Mesenchymal stem cell (in vitro differentiated cells and primary cell): Measurements from ENCODE around the gene CDK10.
"Not testable (repeated sequence)": the region's sequence is repeated elsewhere in the genome, so short reads cannot be mapped to it uniquely, and the experiment has no call there.

Experiments
- DNase-seq: peaks from one replicate; pipeline ENCODE4 v3.0.0-alpha.2; 2013
- H2AFZ ChIP-seq: one replicate; pipeline ENCODE4 v1.6.1; 2013; ENCODE audit warnings: low read depth, mild to moderate bottlenecking, control low read depth, inconsistent platforms, low read length, moderate library complexity
- H2AK5ac ChIP-seq: 2 replicates; pipeline ENCODE4 v1.6.1; 2013; ENCODE audit warnings: low read length, moderate library complexity, mild to moderate bottlenecking, inconsistent platforms; ENCODE audit not compliant: severe bottlenecking
- H2BK120ac ChIP-seq: one replicate; pipeline ENCODE4 v1.6.1; 2013; ENCODE audit warnings: low read depth, mild to moderate bottlenecking, inconsistent platforms, low read length, moderate library complexity
- H2BK12ac ChIP-seq, 2 experiments: one replicate each; pipeline ENCODE4 v1.6.1; 2013; ENCODE audit warnings: inconsistent platforms in 2 of 2, low read length in 2 of 2, mild to moderate bottlenecking in 2 of 2, moderate library complexity in 2 of 2, control low read depth in 1 of 2
- H2BK15ac ChIP-seq: one replicate; pipeline ENCODE4 v1.6.1; 2013; ENCODE audit warnings: mild to moderate bottlenecking, low read depth, inconsistent platforms; ENCODE audit not compliant: poor library complexity, severe bottlenecking
- H2BK5ac ChIP-seq: 2 replicates; pipeline ENCODE4 v1.6.1; 2013; ENCODE audit warnings: low read depth, mild to moderate bottlenecking, low read length, control low read depth, inconsistent platforms; ENCODE audit not compliant: poor library complexity, severe bottlenecking
- H3K14ac ChIP-seq, 2 experiments: one replicate each; pipeline ENCODE4 v1.6.1; 2013; ENCODE audit warnings: inconsistent platforms in 2 of 2, low read length in 2 of 2, control low read depth in 1 of 2, mild to moderate bottlenecking in 1 of 2, moderate library complexity in 1 of 2
- H3K18ac ChIP-seq, 2 experiments: one replicate each; pipeline ENCODE4 v1.6.1; 2013; ENCODE audit warnings: inconsistent platforms in 2 of 2, low read length in 2 of 2, control low read depth in 1 of 2, low read depth in 1 of 2, mild to moderate bottlenecking in 1 of 2
- H3K23ac ChIP-seq, 2 experiments: one replicate each; pipeline ENCODE4 v1.6.1; 2013; ENCODE audit warnings: inconsistent platforms in 2 of 2, low read length in 2 of 2, mild to moderate bottlenecking in 2 of 2, moderate library complexity in 2 of 2, control low read depth in 1 of 2
- H3K27ac ChIP-seq: 2 replicates; pipeline ENCODE4 v1.5.1; 2013; ENCODE audit warnings: mild to moderate bottlenecking, moderate library complexity, low read length, control low read depth, inconsistent platforms; ENCODE audit not compliant: poor library complexity, severe bottlenecking
- H3K27me3 ChIP-seq, 2 experiments: 2 replicates each; pipeline versions ENCODE4 v1.6.1 to v1.7.0; 2013; ENCODE audit warnings: low read length in 2 of 2, mild to moderate bottlenecking in 2 of 2, moderate library complexity in 2 of 2, control low read depth in 1 of 2, inconsistent platforms in 1 of 2; ENCODE audit not compliant: control insufficient read depth in 1 of 2, insufficient read depth in 1 of 2
- H3K36me3 ChIP-seq, 2 experiments: 2 replicates each; pipeline versions ENCODE4 v1.6.1 to v1.7.0; 2013; ENCODE audit warnings: low read length in 2 of 2, control low read depth in 1 of 2, inconsistent platforms in 1 of 2, low read depth in 1 of 2, mild to moderate bottlenecking in 1 of 2; ENCODE audit not compliant: insufficient read depth in 2 of 2, control insufficient read depth in 1 of 2
- H3K4ac ChIP-seq, 2 experiments: one replicate each; pipeline ENCODE4 v1.6.1; 2013; ENCODE audit warnings: inconsistent platforms in 2 of 2, low read length in 2 of 2, mild to moderate bottlenecking in 2 of 2, moderate library complexity in 2 of 2, control low read depth in 1 of 2, low read depth in 1 of 2
- H3K4me1 ChIP-seq: 2 replicates; pipeline ENCODE4 v1.6.1; 2013; ENCODE audit warnings: low read depth, low read length, control low read depth; ENCODE audit not compliant: control insufficient read depth, insufficient read depth
- H3K4me2 ChIP-seq: 2 replicates; pipeline ENCODE4 v1.6.1; 2013; ENCODE audit warnings: low read length, mild to moderate bottlenecking, inconsistent platforms; ENCODE audit not compliant: poor library complexity, severe bottlenecking
- H3K4me3 ChIP-seq, 2 experiments: 2 replicates each; pipeline versions ENCODE4 v1.5.1 to v1.7.0; 2013; ENCODE audit warnings: low read length in 2 of 2, mild to moderate bottlenecking in 2 of 2, control low read depth in 1 of 2, low read depth in 1 of 2; ENCODE audit not compliant: insufficient read depth in 1 of 2
- H3K79me1 ChIP-seq: replicated peaks from 2 replicates; pipeline ENCODE4 v1.6.1; 2013; ENCODE audit warnings: mild to moderate bottlenecking, control low read depth, low read length, inconsistent platforms; ENCODE audit not compliant: poor library complexity, severe bottlenecking
- H3K9ac ChIP-seq: 2 replicates; pipeline ENCODE4 v1.7.0; 2013; ENCODE audit warnings: mild to moderate bottlenecking, low read length, moderate library complexity
- H3K9me3 ChIP-seq: 2 replicates; pipeline ENCODE4 v1.7.0; 2013; ENCODE audit warnings: mild to moderate bottlenecking, low read length; ENCODE audit not compliant: control insufficient read depth
- H4K8ac ChIP-seq: one replicate; pipeline ENCODE4 v1.6.1; 2013; ENCODE audit warnings: inconsistent platforms, mild to moderate bottlenecking, low read length, moderate library complexity
- H4K91ac ChIP-seq: one replicate; pipeline ENCODE4 v1.6.1; 2013; ENCODE audit warnings: mild to moderate bottlenecking, low read length, inconsistent platforms
- WGBS: methylation state at CpG from one replicate; pipeline ENCODE4 v1.1.7; 2013; ENCODE audit warnings: mixed read lengths; 5-methylcytosine and 5-hydroxymethylcytosine counted together

CDK10 gene

GRCh38 chr16:89667000-89667399 lies 19.5 kb upstream of the CDK10 start:
- WGBS = 50% methylated on average over 5 of the region's 7 CpGs
- peaks cover 11% of the 10 kb centered on the region for H3K4me1 ChIP-seq
- not testable (repeated sequence) for H2AFZ ChIP-seq, H3K79me1 ChIP-seq, H3K27me3 ChIP-seq, H3K4me3 ChIP-seq, H2AK5ac ChIP-seq, H3K9me3 ChIP-seq, H3K27ac ChIP-seq, H3K4me2 ChIP-seq, H2BK12ac ChIP-seq, H4K8ac ChIP-seq, H3K23ac ChIP-seq, H2BK15ac ChIP-seq, H2BK5ac ChIP-seq, H3K4ac ChIP-seq, H3K9ac ChIP-seq, H3K14ac ChIP-seq, H3K18ac ChIP-seq, H4K91ac ChIP-seq, H2BK120ac ChIP-seq
- DNase-seq = peak; percentile 59
- H3K36me3 ChIP-seq = peaks cover 17 to 36% of the 10 kb centered on the region in 2 experiments

- H4K8ac ChIP-seq = peak overlapping the region; percentile 2
- WGBS = 81% methylated on average over 9 of the region's 9 CpGs
- no peaks in the 10 kb centered on the region for H3K27me3 ChIP-seq
- no peak overlapping the region for H2BK120ac ChIP-seq
- peaks cover 4% of the 10 kb centered on the region for H3K79me1 ChIP-seq
- no peak overlapping the region for H3K23ac ChIP-seq
- H3K9ac ChIP-seq = no peak overlapping the region
- no peak overlapping the region for H4K91ac ChIP-seq
- H2BK15ac ChIP-seq = no peak overlapping the region
- H3K14ac ChIP-seq = no peak overlapping the region
- DNase-seq = no peak
- H3K18ac ChIP-seq = no peak overlapping the region
- no peaks in the 10 kb centered on the region for H3K9me3 ChIP-seq
- H2AFZ ChIP-seq = no peak overlapping the region
- H3K4me3 ChIP-seq = no peak overlapping the region
- H2BK5ac ChIP-seq = no peak overlapping the region
- no peak overlapping the region for H2BK12ac ChIP-seq
- H3K4me1 ChIP-seq = peaks cover 11% of the 10 kb centered on the region
- no peak overlapping the region for H3K4ac ChIP-seq
- no peak overlapping the region for H3K27ac ChIP-seq
- no peak overlapping the region for H3K4me2 ChIP-seq
- peaks cover 17 to 36% of the 10 kb centered on the region in 2 experiments for H3K36me3 ChIP-seq
- H2AK5ac ChIP-seq = no peak overlapping the region
These were observed 18.9 kb upstream of the CDK10 start for GRCh38 chr16:89667633-89668032.

GRCh38 chr16:89668790-89669158 lies 17.7 kb upstream of the CDK10 start:
- no peak overlapping the region for H2AFZ ChIP-seq
- no peak overlapping the region for H2AK5ac ChIP-seq
- WGBS = 99% methylated on average over 4 of the region's 5 CpGs
- DNase-seq = no peak
- H3K18ac ChIP-seq = no peak overlapping the region
- no peak overlapping the region for H4K91ac ChIP-seq
- H3K9ac ChIP-seq = no peak overlapping the region
- H4K8ac ChIP-seq = no peak overlapping the region
- no peak overlapping the region for H3K14ac ChIP-seq
- H3K4me2 ChIP-seq = no peak overlapping the region
- H3K23ac ChIP-seq = no peak overlapping the region
- H3K36me3 ChIP-seq = peaks cover 8 to 29% of the 10 kb centered on the region in 2 experiments
- no peaks in the 10 kb centered on the region for H3K9me3 ChIP-seq
- peaks cover 3% of the 10 kb centered on the region for H3K79me1 ChIP-seq
- H2BK5ac ChIP-seq = no peak overlapping the region
- H3K27me3 ChIP-seq = no peaks in the 10 kb centered on the region
- no peak overlapping the region for H3K27ac ChIP-seq
- H2BK12ac ChIP-seq = no peak overlapping the region
- H3K4me3 ChIP-seq = no peak overlapping the region
- H3K4me1 ChIP-seq = peaks cover 11% of the 10 kb centered on the region
- no peak overlapping the region for H2BK15ac ChIP-seq
- H3K4ac ChIP-seq = no peak overlapping the region
- H2BK120ac ChIP-seq = no peak overlapping the region

GRCh38 chr16:89669755-89670154 lies 16.7 kb upstream of the CDK10 start:
- H3K14ac ChIP-seq = no peak overlapping the region
- no peak overlapping the region for H4K91ac ChIP-seq
- H2BK12ac ChIP-seq = no peak overlapping the region
- H3K27ac ChIP-seq = no peak overlapping the region
- DNase-seq = no peak
- H2BK15ac ChIP-seq = no peak overlapping the region
- H3K4me3 ChIP-seq = no peak overlapping the region
- H3K36me3 ChIP-seq = peaks cover 2 to 23% of the 10 kb centered on the region in 2 experiments
- H3K4ac ChIP-seq = no peak overlapping the region
- no peak overlapping the region for H3K9ac ChIP-seq
- no peak overlapping the region for H2BK5ac ChIP-seq
- no peak overlapping the region for H3K4me2 ChIP-seq
- H2BK120ac ChIP-seq = no peak overlapping the region
- no peak overlapping the region for H2AK5ac ChIP-seq
- H3K4me1 ChIP-seq = peaks cover 11% of the 10 kb centered on the region
- no peak overlapping the region for H4K8ac ChIP-seq
- peak overlapping the region in 1 of 2 experiments; percentile 42 for H3K23ac ChIP-seq
- no peaks in the 10 kb centered on the region for H3K9me3 ChIP-seq
- H3K79me1 ChIP-seq = peaks cover 5% of the 10 kb centered on the region
- no peaks in the 10 kb centered on the region for H3K27me3 ChIP-seq
- no peak overlapping the region for H3K18ac ChIP-seq
- WGBS = 95% methylated on average over 13 of the region's 13 CpGs
- H2AFZ ChIP-seq = no peak overlapping the region
